LoVo (cell line): Measurements from ENCODE around the gene FBXO45.
"Not testable (repeated sequence)": the region's sequence is repeated elsewhere in the genome, so short reads cannot be mapped to it uniquely, and the experiment has no call there.

Experiments
- DNase-seq: peaks from one replicate; pipeline ENCODE4 v3.0.0-alpha.2; 2016; ENCODE audit warnings: low spot score

The FBXO45 gene, protein sequence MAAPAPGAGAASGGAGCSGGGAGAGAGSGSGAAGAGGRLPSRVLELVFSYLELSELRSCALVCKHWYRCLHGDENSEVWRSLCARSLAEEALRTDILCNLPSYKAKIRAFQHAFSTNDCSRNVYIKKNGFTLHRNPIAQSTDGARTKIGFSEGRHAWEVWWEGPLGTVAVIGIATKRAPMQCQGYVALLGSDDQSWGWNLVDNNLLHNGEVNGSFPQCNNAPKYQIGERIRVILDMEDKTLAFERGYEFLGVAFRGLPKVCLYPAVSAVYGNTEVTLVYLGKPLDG

DNA sequence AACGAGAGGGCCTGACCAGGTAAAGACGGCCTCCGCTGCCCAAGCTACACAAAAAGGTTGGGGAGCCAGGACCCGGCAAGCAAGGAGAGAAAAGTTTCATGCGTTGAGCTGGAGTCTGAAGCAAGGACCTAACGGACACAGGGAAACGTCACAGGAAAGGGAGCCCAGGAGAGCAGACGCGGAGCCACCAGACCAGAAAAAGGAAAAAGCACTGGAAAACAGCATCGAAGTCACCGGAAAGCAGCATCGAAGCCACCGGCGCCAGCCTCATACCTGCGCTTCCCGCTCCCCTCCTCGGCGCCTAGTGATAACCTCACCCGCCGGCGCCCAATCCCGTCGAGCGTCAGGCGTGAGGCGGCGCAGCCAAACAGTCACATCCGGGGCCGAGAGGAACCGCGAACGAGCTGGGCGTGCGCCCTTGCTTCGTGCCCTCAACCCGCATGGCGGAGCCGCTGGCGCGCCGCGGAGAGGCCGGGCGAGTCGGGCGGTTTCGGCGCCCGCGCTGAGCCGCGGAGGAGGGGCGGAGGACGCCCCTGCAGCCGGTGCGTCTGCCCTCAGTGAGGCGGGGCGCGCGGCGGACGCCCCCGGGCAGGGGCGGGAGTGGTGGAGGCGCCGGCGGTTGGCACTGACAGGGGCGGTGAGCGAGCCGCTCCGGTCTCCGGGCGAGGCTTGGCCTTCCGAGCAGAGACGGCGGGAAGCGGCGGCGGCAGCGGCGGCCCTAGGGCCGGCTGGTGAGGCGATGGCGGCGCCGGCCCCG, at the start of gene FBXO45, which contains the start of gene WDR53:
TSS of gene FBXO45 (plus strand) at position 415 of the 757 bp plus-strand sequence. CDS start at position 740, 325 bp downstream.
TSS of gene WDR53 (minus strand) at position 309 of the 757 bp plus-strand sequence. CDS start 7,079 bp downstream, outside the sequence.
- DNase-seq: peak; percentile 97

- peak; percentile 68 for DNase-seq
Observed at GRCh38 chr3:196518966-196519717, 49.3 kb upstream of the FBXO45 start.

DNA sequence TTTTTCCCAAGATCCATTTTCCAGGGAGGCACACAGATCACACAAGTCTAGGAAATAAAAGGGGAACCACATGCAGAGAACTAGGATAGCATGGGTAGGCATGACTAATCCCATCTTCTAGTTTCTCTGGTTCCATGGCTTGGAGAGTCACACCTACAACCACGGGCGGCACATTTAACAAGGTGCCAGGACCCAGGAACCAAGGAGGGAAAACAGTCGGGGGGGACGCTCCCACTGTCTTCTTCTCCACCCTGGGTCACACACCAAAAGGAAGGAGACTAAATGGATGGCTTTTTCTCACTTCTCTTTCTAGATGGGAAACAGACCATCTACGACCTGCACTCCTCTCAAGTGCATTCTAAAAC, 48.8 kb upstream of the FBXO45 start:
- no peak for DNase-seq

GRCh38 chr3:196521291-196521690, 47.2 kb upstream of the FBXO45 start:
- DNase-seq: not testable (repeated sequence)

DNA sequence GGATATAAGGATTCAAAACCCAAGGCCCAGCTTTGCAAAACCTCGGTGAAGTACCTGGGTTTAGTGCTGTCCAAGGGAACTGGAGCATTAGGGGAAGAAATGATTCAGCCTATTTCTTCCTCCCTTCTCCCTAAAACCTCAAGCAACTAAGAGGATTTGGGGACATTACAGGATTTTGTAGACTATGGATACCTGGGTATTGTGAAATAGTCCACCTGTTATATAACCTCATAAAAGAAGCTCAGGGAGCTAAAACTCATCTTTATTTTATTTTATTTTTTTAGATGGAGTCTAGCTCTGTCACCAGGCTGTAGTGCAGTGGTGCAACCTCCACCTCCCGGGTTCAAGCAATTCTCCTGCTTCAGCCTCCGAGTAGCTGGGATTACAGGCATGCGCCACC, 44.6 kb upstream of the FBXO45 start:
- DNase-seq: no peak

DNA sequence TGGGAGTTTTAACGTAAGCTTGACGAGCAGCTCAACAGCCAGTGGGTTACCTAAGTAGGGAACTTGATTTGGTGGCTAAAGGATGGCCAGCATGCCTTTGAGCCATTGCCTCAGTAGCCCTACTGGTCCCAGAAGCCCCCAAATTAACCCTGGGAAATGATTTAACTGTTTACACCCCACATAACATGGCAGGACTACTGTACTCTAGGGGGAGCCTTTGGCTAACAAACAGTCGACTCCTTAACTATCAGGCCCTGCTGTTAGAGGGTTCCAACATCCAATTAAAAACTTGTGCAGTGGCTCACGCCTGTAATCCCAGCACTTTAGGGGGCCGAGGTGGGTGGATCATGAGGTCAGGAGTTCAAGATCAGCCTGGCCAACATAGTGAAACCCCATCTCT, 43.9 kb upstream of the FBXO45 start:
- no peak for DNase-seq

GRCh38 chr3:196525141-196525540, 43.3 kb upstream of the FBXO45 start:
- DNase-seq: no peak

- DNase-seq: peak; percentile 86
Observed at GRCh38 chr3:196528639-196529233, 39.7 kb upstream of the FBXO45 start.

GRCh38 chr3:196531418-196531817, 37.0 kb upstream of the FBXO45 start:
- no peak for DNase-seq

GRCh38 chr3:196533260-196533681, 35.2 kb upstream of the FBXO45 start:
- DNase-seq: no peak

- no peak for DNase-seq
Observed at GRCh38 chr3:196537319-196537984, 31.0 kb upstream of the FBXO45 start.

- no peak for DNase-seq
Observed at GRCh38 chr3:196541684-196542445, 26.6 kb upstream of the FBXO45 start.

DNA sequence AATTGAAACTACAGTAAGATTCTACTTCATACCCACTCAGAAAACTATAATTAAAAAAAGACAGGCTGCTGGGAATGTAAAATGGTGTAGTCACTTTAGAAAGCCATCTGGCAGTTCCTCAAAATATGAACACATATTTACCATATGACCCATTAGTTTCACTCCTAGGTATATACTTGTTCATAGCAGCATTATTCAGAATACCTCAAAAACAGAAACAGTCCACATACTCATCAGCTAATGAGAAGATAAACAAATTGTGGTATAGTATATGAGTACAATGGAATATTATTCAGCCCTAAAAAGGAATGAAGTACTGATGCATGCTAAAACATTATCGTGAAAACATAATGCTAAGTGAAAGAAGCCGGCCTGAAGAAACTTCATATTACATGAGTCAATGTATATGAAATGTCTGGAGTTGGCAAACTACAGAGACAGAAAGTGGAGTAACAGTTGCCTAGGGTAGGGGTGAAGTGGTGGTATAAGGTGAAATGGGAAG, 23.9 kb upstream of the FBXO45 start:
- DNase-seq: no peak

DNA sequence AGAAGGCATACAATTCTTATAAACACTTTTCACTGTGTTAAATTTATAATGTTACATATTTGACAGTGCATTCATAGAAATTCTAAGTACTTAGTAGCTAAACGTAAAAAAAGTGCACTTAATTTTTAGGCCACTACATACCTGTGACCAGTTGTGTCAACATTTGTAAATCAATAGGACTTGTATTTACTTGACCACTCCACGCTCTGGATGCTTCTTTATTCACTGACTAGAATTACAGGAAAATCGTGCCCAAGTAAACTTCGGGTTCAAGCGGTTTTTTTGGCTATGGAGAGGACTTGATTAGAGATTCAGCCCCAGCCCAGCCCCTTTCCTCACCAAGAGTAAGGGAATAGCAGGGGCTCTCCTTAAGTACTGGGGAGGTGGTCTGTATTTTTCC, 21.9 kb upstream of the FBXO45 start:
- no peak for DNase-seq

GRCh38 chr3:196547067-196547466, 21.4 kb upstream of the FBXO45 start:
- no peak for DNase-seq

- not testable (repeated sequence) for DNase-seq
Observed at GRCh38 chr3:196549312-196549711, 19.1 kb upstream of the FBXO45 start.

GRCh38 chr3:196550172-196550571, 18.3 kb upstream of the FBXO45 start:
- not testable (repeated sequence) for DNase-seq

DNA sequence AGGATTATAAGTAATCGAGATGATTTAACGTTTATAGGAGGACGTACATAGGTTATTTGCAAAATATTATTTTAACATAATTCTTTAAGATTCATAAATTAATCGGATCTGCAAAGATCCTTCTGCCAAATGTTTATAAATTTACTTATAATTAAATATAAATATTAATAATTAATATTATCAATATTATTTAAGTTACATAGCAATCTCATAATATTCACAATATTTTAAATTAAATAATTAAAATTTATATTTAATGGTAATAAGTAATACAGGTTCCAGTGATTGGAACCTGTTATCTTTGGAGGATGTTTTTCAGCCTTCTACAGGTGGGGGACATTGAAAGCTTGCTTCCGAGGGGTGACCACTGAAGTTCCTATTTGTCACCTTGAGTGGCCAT, 16.2 kb upstream of the FBXO45 start:
- DNase-seq: no peak

- no peak for DNase-seq
Observed at GRCh38 chr3:196553551-196553950, 14.9 kb upstream of the FBXO45 start.

GRCh38 chr3:196554205-196554604, 14.3 kb upstream of the FBXO45 start:
- no peak for DNase-seq

DNA sequence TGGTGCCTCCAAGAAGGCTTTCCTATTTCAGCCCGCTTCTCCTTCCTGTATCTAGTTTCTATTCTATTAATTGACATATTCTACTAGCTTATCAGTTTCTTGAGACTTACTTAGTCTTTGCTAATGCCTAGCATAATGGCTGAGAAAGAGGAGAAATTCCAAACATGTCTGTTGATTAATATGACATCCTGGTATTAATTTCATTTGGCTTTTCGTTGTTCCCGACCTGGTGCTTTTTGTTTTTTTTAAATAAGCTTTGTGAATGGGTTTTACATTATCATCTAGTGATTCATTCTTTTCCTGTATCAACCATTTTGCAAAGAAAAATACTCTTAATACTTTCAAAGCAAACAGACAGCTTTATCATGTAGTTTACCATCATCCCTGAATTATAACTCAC, 13.2 kb upstream of the FBXO45 start:
- DNase-seq: no peak
